Measurements from ENCODE around the gene POLR3H.
"Not testable (repeated sequence)": the region's sequence is repeated elsewhere in the genome, so short reads cannot be mapped to it uniquely, and the experiment has no call there.

The POLR3H gene

GRCh38 chr22:41563051-41563711 is 18.9 kb upstream of the POLR3H start:
- DNase-seq: no peak

- DNase-seq: no peak
These were observed 18.2 kb upstream of the POLR3H start for GRCh38 chr22:41562461-41562860.

GRCh38 chr22:41561788-41562187 is 17.5 kb upstream of the POLR3H start:
- no peak for DNase-seq

- DNase-seq: no peak
These were observed 17.1 kb upstream of the POLR3H start for GRCh38 chr22:41561335-41561734.

- DNase-seq: no peak
These were observed 15.8 kb upstream of the POLR3H start for GRCh38 chr22:41560095-41560471.

- DNase-seq: not testable (repeated sequence)
These were observed 14.0 kb upstream of the POLR3H start for GRCh38 chr22:41558241-41558630.

- DNase-seq: peak in 1 of 5 experiments; percentile 17
These were observed 13.4 kb upstream of the POLR3H start for GRCh38 chr22:41557401-41558240.

- no peak for DNase-seq
These were observed 12.3 kb upstream of the POLR3H start for GRCh38 chr22:41556561-41556960.

- no peak for DNase-seq
These were observed 11.2 kb upstream of the POLR3H start for GRCh38 chr22:41555325-41555982.

- no peak for DNase-seq
These were observed 7.8 kb upstream of the POLR3H start for GRCh38 chr22:41551877-41552582.

- DNase-seq: no peak
These were observed 6.8 kb upstream of the POLR3H start for GRCh38 chr22:41550952-41551491.

GRCh38 chr22:41548830-41549211 is 4.6 kb upstream of the POLR3H start:
- DNase-seq: no peak

- DNase-seq: peak in 1 of 5 experiments; percentile 24
These were observed 604 bp upstream of the POLR3H start for GRCh38 chr22:41544671-41545476.

GRCh38 chr22:41542224-41542623 is 2.0 kb downstream of the POLR3H start:
- no peak for DNase-seq

GRCh38 chr22:41541484-41541883 is 2.8 kb downstream of the POLR3H start:
- no peak for DNase-seq

- DNase-seq: no peak
These were observed 3.9 kb downstream of the POLR3H start for GRCh38 chr22:41540365-41540764.

GRCh38 chr22:41540006-41540315 is 4.3 kb downstream of the POLR3H start:
- no peak for DNase-seq

- no peak for DNase-seq
These were observed 4.9 kb downstream of the POLR3H start for GRCh38 chr22:41539146-41540005.

GRCh38 chr22:41538583-41538982 is 5.7 kb downstream of the POLR3H start:
- no peak for DNase-seq

- DNase-seq: no peak
These were observed 7.1 kb downstream of the POLR3H start for GRCh38 chr22:41537203-41537602.

GRCh38 chr22:41535244-41535643 is 9.0 kb downstream of the POLR3H start:
- DNase-seq: no peak

All from T-helper 2 cell (primary cell).